ENCODE data around the gene RGS7. TPM values are rescaled to one million over a fixed set of nuclear protein-coding genes. Genes with fewer than 3 reads are reported as not detected.

The RGS7 gene
- total RNA-seq, 1 experiment from 2014 or later = 1.5 TPM

GRCh38 chr1:241272828-241273227 is 84.2 kb downstream of the RGS7 start:
- Histone ChIP-seq H3K27me3 (ENCODE audit: insufficient read depth, low read length) (no peaks in the 10 kb centered on the region), H3K9me3 (ENCODE audit: control insufficient read depth, low read depth, low read length) (no peaks in the 10 kb centered on the region), H2BK15ac (ENCODE audit: low read depth, low read length) (no peak overlapping the region), H3K9ac (ENCODE audit: extremely low read depth, insufficient read length, low read length) (no peak overlapping the region), H4K20me1 (ENCODE audit: control insufficient read depth, insufficient read depth, insufficient read length) (no peaks in the 10 kb centered on the region), H2BK5ac (ENCODE audit: insufficient read length, low read length) (no peak overlapping the region), H4K5ac (ENCODE audit: insufficient read length, low read depth, low read length) (no peak overlapping the region), H3K23me2 (ENCODE audit: insufficient read length, low read depth, low read length, poor library complexity, severe bottlenecking) (no peaks in the 10 kb centered on the region), H3K79me2 (ENCODE audit: insufficient read depth, low read length) (no peaks in the 10 kb centered on the region), H3K27ac (ENCODE audit: insufficient read length, low read depth, low read length) (no peak overlapping the region), H3T11ph (ENCODE audit: low read length) (no peak overlapping the region), H4K8ac (replicated peaks; ENCODE audit: insufficient read length, low read depth, low read length) (no peak overlapping the region), H2BK20ac (ENCODE audit: low read depth, low read length, poor library complexity, severe bottlenecking) (no peak overlapping the region), H3K4me2 (ENCODE audit: insufficient read depth, insufficient read length, low read length) (no peak overlapping the region), H2BK12ac (ENCODE audit: insufficient read length, low read depth, low read length) (no peak overlapping the region), H3K23ac (ENCODE audit: insufficient read length, low read depth, low read length) (no peak overlapping the region), H3K4ac (ENCODE audit: low read depth, low read length) (no peak overlapping the region), H3K79me1 (ENCODE audit: insufficient read depth, low read depth, low read length, poor library complexity, severe bottlenecking) (no peaks in the 10 kb centered on the region), H3K18ac (ENCODE audit: insufficient read length, low read depth, low read length) (no peak overlapping the region), H3K14ac (ENCODE audit: insufficient read depth, low read length) (no peak overlapping the region), H2AFZ (ENCODE audit: low read length) (no peak overlapping the region), H2BK120ac (ENCODE audit: low read depth, low read length, poor library complexity, severe bottlenecking) (no peak overlapping the region), H4K91ac (ENCODE audit: insufficient read length, low read depth, low read length) (no peak overlapping the region), H3K4me1 (ENCODE audit: insufficient read depth, low read length) (no peaks in the 10 kb centered on the region), H2AK5ac (ENCODE audit: insufficient read length, low read length) (no peak overlapping the region), H3K56ac (ENCODE audit: insufficient read length, low read depth, low read length) (no peak overlapping the region)
- TF ChIP-seq, protein P1, sequence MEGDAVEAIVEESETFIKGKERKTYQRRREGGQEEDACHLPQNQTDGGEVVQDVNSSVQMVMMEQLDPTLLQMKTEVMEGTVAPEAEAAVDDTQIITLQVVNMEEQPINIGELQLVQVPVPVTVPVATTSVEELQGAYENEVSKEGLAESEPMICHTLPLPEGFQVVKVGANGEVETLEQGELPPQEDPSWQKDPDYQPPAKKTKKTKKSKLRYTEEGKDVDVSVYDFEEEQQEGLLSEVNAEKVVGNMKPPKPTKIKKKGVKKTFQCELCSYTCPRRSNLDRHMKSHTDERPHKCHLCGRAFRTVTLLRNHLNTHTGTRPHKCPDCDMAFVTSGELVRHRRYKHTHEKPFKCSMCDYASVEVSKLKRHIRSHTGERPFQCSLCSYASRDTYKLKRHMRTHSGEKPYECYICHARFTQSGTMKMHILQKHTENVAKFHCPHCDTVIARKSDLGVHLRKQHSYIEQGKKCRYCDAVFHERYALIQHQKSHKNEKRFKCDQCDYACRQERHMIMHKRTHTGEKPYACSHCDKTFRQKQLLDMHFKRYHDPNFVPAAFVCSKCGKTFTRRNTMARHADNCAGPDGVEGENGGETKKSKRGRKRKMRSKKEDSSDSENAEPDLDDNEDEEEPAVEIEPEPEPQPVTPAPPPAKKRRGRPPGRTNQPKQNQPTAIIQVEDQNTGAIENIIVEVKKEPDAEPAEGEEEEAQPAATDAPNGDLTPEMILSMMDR (conservative IDR thresholded peaks at IDR 0.05) = no peak
- Mint-ChIP-seq H3K4me1 (peaks cover 3 to 12% of the 10 kb centered on the region in 2 experiments; a peak in 3 of 4 replicates), H3K36me3 (ENCODE audit: insufficient read depth in 1 of 3, low read depth in 3 of 3) (peaks cover 11 to 28% (median 14%) of the 10 kb centered on the region in 3 experiments), H3K27me3 (ENCODE audit: low read depth) (no peaks in the 10 kb centered on the region), H3K9me3 (peaks cover 16 to 20% of the 10 kb centered on the region in 2 experiments), H3K27ac (no peak overlapping the region), H3K4me3 (no peak overlapping the region)
- DNase-seq = no peak
